H9 (cell line): ENCODE measurements around the gene ZBTB20. TPM values are rescaled to one million over a fixed set of nuclear protein-coding genes. Genes with fewer than 3 reads are reported as not detected.

Experiments
- DNase-seq: peaks from one replicate; pipeline ENCODE4 v3.0.0-alpha.2; 2017
- H2AFZ ChIP-seq: one replicate; pipeline ENCODE4 v1.6.1; 2013; ENCODE audit warnings: mild to moderate bottlenecking, low read length, control low read depth, moderate library complexity
- H2AK5ac ChIP-seq: 2 replicates; pipeline ENCODE4 v1.6.1; 2013; ENCODE audit warnings: low read length, control low read depth, mixed read lengths; ENCODE audit not compliant: insufficient read length
- H2BK120ac ChIP-seq: one replicate; pipeline ENCODE4 v1.6.1; 2013; ENCODE audit warnings: low read depth, mild to moderate bottlenecking, low read length, control low read depth, inconsistent platforms; ENCODE audit not compliant: poor library complexity, severe bottlenecking
- H2BK12ac ChIP-seq: 2 replicates; pipeline ENCODE4 v1.6.1; 2013; ENCODE audit warnings: low read length, control low read depth, mixed read lengths, low read depth; ENCODE audit not compliant: insufficient read length
- H2BK15ac ChIP-seq: 2 replicates; pipeline ENCODE4 v1.6.1; 2013; ENCODE audit warnings: low read depth, low read length, control low read depth
- H2BK20ac ChIP-seq: one replicate; pipeline ENCODE4 v1.6.1; 2013; ENCODE audit warnings: low read depth, mild to moderate bottlenecking, low read length, control low read depth, inconsistent platforms; ENCODE audit not compliant: poor library complexity, severe bottlenecking
- H2BK5ac ChIP-seq: 2 replicates; pipeline ENCODE4 v1.6.1; 2013; ENCODE audit warnings: low read length, control low read depth, mixed read lengths; ENCODE audit not compliant: insufficient read length
- H3K14ac ChIP-seq: 2 replicates; pipeline ENCODE4 v1.6.1; 2013; ENCODE audit warnings: low read length, control low read depth; ENCODE audit not compliant: insufficient read depth
- H3K18ac ChIP-seq: 2 replicates; pipeline ENCODE4 v1.6.1; 2013; ENCODE audit warnings: low read depth, mild to moderate bottlenecking, mixed read lengths, low read length, control low read depth; ENCODE audit not compliant: insufficient read length
- H3K23ac ChIP-seq: 2 replicates; pipeline ENCODE4 v1.6.1; 2013; ENCODE audit warnings: low read length, control low read depth, mixed read lengths, low read depth; ENCODE audit not compliant: insufficient read length
- H3K23me2 ChIP-seq: 2 replicates; pipeline ENCODE4 v1.6.1; 2013; ENCODE audit warnings: low read depth, mild to moderate bottlenecking, mixed read lengths, low read length, control low read depth; ENCODE audit not compliant: insufficient read length, poor library complexity, severe bottlenecking
- H3K27ac ChIP-seq: 2 replicates; pipeline ENCODE4 v1.5.1; 2013; ENCODE audit warnings: low read length, control low read depth, mixed read lengths, low read depth; ENCODE audit not compliant: insufficient read length
- H3K27me3 ChIP-seq: 2 replicates; pipeline ENCODE4 v1.6.1; 2013; ENCODE audit warnings: low read length, control low read depth, inconsistent platforms; ENCODE audit not compliant: insufficient read depth
- H3K4ac ChIP-seq: 2 replicates; pipeline ENCODE4 v1.6.1; 2013; ENCODE audit warnings: low read depth, mild to moderate bottlenecking, control low read depth, inconsistent platforms, low read length, moderate library complexity
- H3K4me1 ChIP-seq: 2 replicates; pipeline ENCODE4 v1.6.1; 2013; ENCODE audit warnings: low read length, control low read depth, inconsistent platforms; ENCODE audit not compliant: insufficient read depth
- H3K4me2 ChIP-seq: 2 replicates; pipeline ENCODE4 v1.6.1; 2013; ENCODE audit warnings: low read length, control low read depth, mixed read lengths; ENCODE audit not compliant: insufficient read length, insufficient read depth
- H3K56ac ChIP-seq: 2 replicates; pipeline ENCODE4 v1.6.1; 2013; ENCODE audit warnings: low read depth, mild to moderate bottlenecking, mixed read lengths, low read length, control low read depth; ENCODE audit not compliant: insufficient read length
- H3K79me1 ChIP-seq: 2 replicates; pipeline ENCODE4 v1.6.1; 2013; ENCODE audit warnings: low read depth, mild to moderate bottlenecking, moderate library complexity, low read length, control low read depth, inconsistent platforms; ENCODE audit not compliant: insufficient read depth, poor library complexity, severe bottlenecking
- H3K79me2 ChIP-seq: 2 replicates; pipeline ENCODE4 v1.6.1; 2013; ENCODE audit warnings: low read length, control low read depth, inconsistent platforms; ENCODE audit not compliant: insufficient read depth
- H3K9ac ChIP-seq: 2 replicates; pipeline ENCODE4 v1.6.1; 2013; ENCODE audit warnings: low read length, control low read depth, mixed read lengths; ENCODE audit not compliant: insufficient read length; ENCODE audit errors: extremely low read depth
- H3K9me3 ChIP-seq: one replicate; pipeline ENCODE4 v1.6.1; 2013; ENCODE audit warnings: low read depth, low read length, inconsistent platforms; ENCODE audit not compliant: control insufficient read depth
- H3T11ph ChIP-seq: one replicate; pipeline ENCODE4 v1.6.1; 2013; ENCODE audit warnings: mild to moderate bottlenecking, low read length, control low read depth, inconsistent platforms
- H4K20me1 ChIP-seq: one replicate; pipeline ENCODE4 v1.6.1; 2013; ENCODE audit not compliant: control insufficient read depth, insufficient read length, insufficient read depth
- H4K5ac ChIP-seq: 2 replicates; pipeline ENCODE4 v1.6.1; 2013; ENCODE audit warnings: low read depth, mild to moderate bottlenecking, mixed read lengths, low read length, control low read depth; ENCODE audit not compliant: insufficient read length
- H4K8ac ChIP-seq: replicated peaks from 2 replicates; pipeline ENCODE4 v1.6.1; 2013; ENCODE audit warnings: low read length, control low read depth, mixed read lengths, low read depth; ENCODE audit not compliant: insufficient read length
- H4K91ac ChIP-seq: 2 replicates; pipeline ENCODE4 v1.6.1; 2013; ENCODE audit warnings: low read depth, mild to moderate bottlenecking, moderate library complexity, mixed read lengths, low read length, control low read depth; ENCODE audit not compliant: insufficient read length
- H3K27ac Mint-ChIP-seq, 3 experiments: 2 replicates in 2 of 3; 3 replicates in 1 of 3; pipeline ENCODE4 v1.8.0; 2020 to 2021; ENCODE audit warnings: mixed read lengths in 3 of 3, mild to moderate bottlenecking in 1 of 3, moderate library complexity in 1 of 3
- H3K27me3 Mint-ChIP-seq: 2 replicates; pipeline ENCODE4 v1.8.0; 2021; ENCODE audit warnings: low read depth, mild to moderate bottlenecking, moderate library complexity, mixed read lengths
- H3K36me3 Mint-ChIP-seq, 3 experiments: 2 replicates in 2 of 3; 3 replicates in 1 of 3; pipeline ENCODE4 v1.8.0; 2020 to 2021; ENCODE audit warnings: low read depth in 3 of 3, mixed read lengths in 3 of 3; ENCODE audit not compliant: insufficient read depth in 1 of 3
- H3K4me1 Mint-ChIP-seq, 2 experiments: 2 replicates each; pipeline ENCODE4 v1.8.0; 2020; ENCODE audit warnings: mixed read lengths in 2 of 2
- H3K4me3 Mint-ChIP-seq, 2 experiments: 2 replicates in 1 of 2; 3 replicates in 1 of 2; pipeline ENCODE4 v1.8.0; 2020 to 2021; ENCODE audit warnings: mild to moderate bottlenecking in 2 of 2, mixed read lengths in 2 of 2, moderate library complexity in 1 of 2
- H3K9me3 Mint-ChIP-seq, 2 experiments: 2 replicates in 1 of 2; 3 replicates in 1 of 2; pipeline ENCODE4 v1.8.0; 2020; ENCODE audit warnings: mild to moderate bottlenecking in 2 of 2, mixed read lengths in 2 of 2, moderate library complexity in 1 of 2
- WGBS: extraction: QIAGEN DNeasy Blood & Tissue Kit; methylation state at CpG from one replicate; pipeline ENCODE4 v1.1.7; 2013; ENCODE audit warnings: missing lambda C conversion rate, low lambda C conversion rate, mixed read lengths; ENCODE audit not compliant: insufficient read length; ENCODE audit errors: extremely low coverage; 5-methylcytosine and 5-hydroxymethylcytosine counted together
- total RNA-seq: library from RNA; stranded (reverse); gene quantifications from 2 replicates; pipeline ENCODE4 v1.2.1, GENCODE V29; 2021
- TF ChIP-seq, protein P1 (sequence below): fragments of 200-600 bp; sonication (generic); conservative IDR thresholded peaks from 3 replicates; pipeline ENCODE4 v1.8.0; 2021; ENCODE audit warnings: antibody characterized with exemption, mild to moderate bottlenecking

The ZBTB20 gene
- total RNA-seq, 1 experiment from 2014 or later: 0.70 TPM

DNA sequence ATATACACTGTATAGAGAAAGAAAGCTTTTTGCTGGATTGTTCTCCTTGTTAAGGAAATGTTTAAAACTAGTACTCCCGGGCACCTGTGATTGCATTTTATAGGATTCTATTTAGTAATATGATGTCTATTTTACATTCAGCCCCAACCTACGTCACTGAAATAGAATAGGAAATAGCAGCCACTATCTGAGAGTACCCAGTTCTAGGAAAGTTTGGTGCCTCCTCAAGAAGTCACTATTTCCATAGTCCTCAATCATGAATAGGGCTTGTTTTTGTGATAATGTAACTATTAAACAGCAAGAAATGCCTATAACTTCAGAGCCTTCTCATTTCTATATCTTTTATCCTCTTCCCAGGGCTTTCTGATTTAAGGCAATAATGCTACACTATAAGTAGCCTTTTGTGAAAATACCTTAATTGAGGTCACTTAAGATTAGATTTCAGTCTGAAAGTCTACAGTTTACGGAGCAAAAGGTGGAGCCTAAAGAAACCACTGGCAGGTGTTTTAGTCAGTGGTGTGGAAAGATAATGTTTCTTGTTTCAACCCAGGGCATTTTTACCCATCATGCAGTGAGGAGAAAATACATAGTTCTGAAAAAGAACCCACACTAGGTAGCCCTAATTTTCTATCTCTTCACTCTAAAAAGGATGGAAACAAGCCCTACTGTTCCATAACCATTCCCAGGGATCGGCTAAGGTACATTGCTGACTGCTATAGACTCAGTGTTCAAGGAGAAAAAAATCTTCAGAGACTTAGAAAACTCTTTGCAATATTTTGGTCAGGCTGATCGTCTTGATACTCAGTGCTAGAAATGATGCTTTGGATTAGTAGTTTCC lies 814.5 kb downstream of the ZBTB20 start:
- no peak overlapping the region for H4K5ac ChIP-seq
- no peak overlapping the region for H3K23ac ChIP-seq
- H4K20me1 ChIP-seq: no peaks in the 10 kb centered on the region
- no peak overlapping the region for H2BK12ac ChIP-seq
- no peak for DNase-seq
- H4K8ac ChIP-seq: no peak overlapping the region
- no peaks in the 10 kb centered on the region; the same call in 1 of the 2 replicates for H3K4me1 ChIP-seq
- no peak overlapping the region for H2BK5ac ChIP-seq
- TF ChIP-seq, protein P1, sequence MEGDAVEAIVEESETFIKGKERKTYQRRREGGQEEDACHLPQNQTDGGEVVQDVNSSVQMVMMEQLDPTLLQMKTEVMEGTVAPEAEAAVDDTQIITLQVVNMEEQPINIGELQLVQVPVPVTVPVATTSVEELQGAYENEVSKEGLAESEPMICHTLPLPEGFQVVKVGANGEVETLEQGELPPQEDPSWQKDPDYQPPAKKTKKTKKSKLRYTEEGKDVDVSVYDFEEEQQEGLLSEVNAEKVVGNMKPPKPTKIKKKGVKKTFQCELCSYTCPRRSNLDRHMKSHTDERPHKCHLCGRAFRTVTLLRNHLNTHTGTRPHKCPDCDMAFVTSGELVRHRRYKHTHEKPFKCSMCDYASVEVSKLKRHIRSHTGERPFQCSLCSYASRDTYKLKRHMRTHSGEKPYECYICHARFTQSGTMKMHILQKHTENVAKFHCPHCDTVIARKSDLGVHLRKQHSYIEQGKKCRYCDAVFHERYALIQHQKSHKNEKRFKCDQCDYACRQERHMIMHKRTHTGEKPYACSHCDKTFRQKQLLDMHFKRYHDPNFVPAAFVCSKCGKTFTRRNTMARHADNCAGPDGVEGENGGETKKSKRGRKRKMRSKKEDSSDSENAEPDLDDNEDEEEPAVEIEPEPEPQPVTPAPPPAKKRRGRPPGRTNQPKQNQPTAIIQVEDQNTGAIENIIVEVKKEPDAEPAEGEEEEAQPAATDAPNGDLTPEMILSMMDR: no peak
- no peak overlapping the region for H2AK5ac ChIP-seq
- H3K18ac ChIP-seq: no peak overlapping the region
- no peaks in the 10 kb centered on the region for H3K79me1 ChIP-seq
- no peak overlapping the region for H3K4me2 ChIP-seq
- H3K4ac ChIP-seq: no peak overlapping the region
- no peaks in the 10 kb centered on the region for H3K9me3 ChIP-seq
- H3K79me2 ChIP-seq: no peaks in the 10 kb centered on the region
- no peak overlapping the region for H3K9ac ChIP-seq
- Mint-ChIP-seq H3K9me3 (peaks cover 0 to 4% of the 10 kb centered on the region in 2 experiments; a peak in 1 of 5 replicates), H3K36me3 (peaks cover 0 to 12% (median 2%) of the 10 kb centered on the region in 3 experiments; a peak in 2 of 7 replicates), H3K27me3 (no peaks in the 10 kb centered on the region), H3K4me3 (no peak overlapping the region), H3K4me1 (peaks cover 56 to 60% of the 10 kb centered on the region in 2 experiments), H3K27ac (peak overlapping the region in 1 of 3 experiments; percentile 98; a peak in 2 of 7 replicates)
- peaks cover 2% of the 10 kb centered on the region for H3K23me2 ChIP-seq
- no peak overlapping the region for H3T11ph ChIP-seq
- no peaks in the 10 kb centered on the region for H3K27me3 ChIP-seq
- H2BK15ac ChIP-seq: no peak overlapping the region
- no peak overlapping the region for H2BK20ac ChIP-seq
- H2AFZ ChIP-seq: no peak overlapping the region
- H4K91ac ChIP-seq: no peak overlapping the region
- H2BK120ac ChIP-seq: no peak overlapping the region
- H3K27ac ChIP-seq: no peak overlapping the region
- no peak overlapping the region for H3K56ac ChIP-seq
- no peak overlapping the region for H3K14ac ChIP-seq
- no CpG with 5 or more reads among the region's 5 CpGs for WGBS
